Transverse colon (tissue), 4 donors: ENCODE measurements around the gene ARSI.

Experiments
- EP300 ChIP-seq: sonication (generic); formaldehyde crosslinking; IDR thresholded peaks from one replicate; pipeline ENCODE4 v1.6.1; 2017; ENCODE audit warnings: antibody characterized with exemption, low read depth
- POLR2AphosphoS5 ChIP-seq, 3 donors: sonication (generic); formaldehyde crosslinking; IDR thresholded peaks; one replicate each; pipeline ENCODE4 v1.6.1; 2016; ENCODE audit warnings: antibody characterized with exemption in 3 of 3
- TF ChIP-seq, protein P1 (sequence below), 5 experiments: fragments of 200-600 bp in 3 of 5; fragments of 450-650 bp in 2 of 5; sonication (generic) in 3 of 5; IDR thresholded peaks; 1 replicate in 2 of 5; 2 replicates in 3 of 5; pipeline ENCODE4 v1.5.1; 2016 to 2017; ENCODE audit warnings: antibody characterized with exemption in 5 of 5, inconsistent platforms in 3 of 5, mild to moderate bottlenecking in 2 of 5, moderate library complexity in 1 of 5

DNA sequence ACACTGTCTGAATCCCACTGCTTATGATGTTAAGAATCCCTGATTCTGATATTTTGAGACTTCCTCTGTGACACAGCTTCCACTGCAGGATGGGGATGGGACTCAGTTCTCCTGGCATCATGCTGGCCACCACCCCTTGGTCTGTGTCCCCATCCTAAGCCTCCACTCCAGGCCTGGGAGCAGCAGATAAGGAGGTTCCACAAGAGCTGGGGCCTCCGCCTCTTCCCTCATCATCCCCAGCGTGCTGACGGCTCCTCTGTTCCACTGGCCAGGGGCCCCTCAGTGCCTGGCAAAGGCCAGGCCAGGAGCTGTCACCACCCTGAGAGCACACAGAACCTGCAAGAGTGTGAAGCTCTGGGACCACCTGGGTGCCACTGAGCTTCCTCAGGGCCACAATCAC lies 53.8 kb downstream of the ARSI start:
- TF ChIP-seq, protein P1, sequence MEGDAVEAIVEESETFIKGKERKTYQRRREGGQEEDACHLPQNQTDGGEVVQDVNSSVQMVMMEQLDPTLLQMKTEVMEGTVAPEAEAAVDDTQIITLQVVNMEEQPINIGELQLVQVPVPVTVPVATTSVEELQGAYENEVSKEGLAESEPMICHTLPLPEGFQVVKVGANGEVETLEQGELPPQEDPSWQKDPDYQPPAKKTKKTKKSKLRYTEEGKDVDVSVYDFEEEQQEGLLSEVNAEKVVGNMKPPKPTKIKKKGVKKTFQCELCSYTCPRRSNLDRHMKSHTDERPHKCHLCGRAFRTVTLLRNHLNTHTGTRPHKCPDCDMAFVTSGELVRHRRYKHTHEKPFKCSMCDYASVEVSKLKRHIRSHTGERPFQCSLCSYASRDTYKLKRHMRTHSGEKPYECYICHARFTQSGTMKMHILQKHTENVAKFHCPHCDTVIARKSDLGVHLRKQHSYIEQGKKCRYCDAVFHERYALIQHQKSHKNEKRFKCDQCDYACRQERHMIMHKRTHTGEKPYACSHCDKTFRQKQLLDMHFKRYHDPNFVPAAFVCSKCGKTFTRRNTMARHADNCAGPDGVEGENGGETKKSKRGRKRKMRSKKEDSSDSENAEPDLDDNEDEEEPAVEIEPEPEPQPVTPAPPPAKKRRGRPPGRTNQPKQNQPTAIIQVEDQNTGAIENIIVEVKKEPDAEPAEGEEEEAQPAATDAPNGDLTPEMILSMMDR (IDR thresholded peaks at IDR 0.05): no peak
- TF ChIP-seq POLR2AphosphoS5 (IDR thresholded peaks at IDR 0.05) (no peak), EP300 (no peak)
